ENCODE measurements around the gene PPP2R3C.
"Not testable (repeated sequence)": the region's sequence is repeated elsewhere in the genome, so short reads cannot be mapped to it uniquely, and the experiment has no call there.

Gene PPP2R3C

GRCh38 chr14:35068238-35069012 is 53.4 kb downstream of the PPP2R3C start:
- Mint-ChIP-seq H3K9me3 (peaks cover 4% of the 10 kb centered on the region), H3K4me3 (no peak overlapping the region), H3K27ac (no peak overlapping the region), H3K4me1 (no peaks in the 10 kb centered on the region), H3K36me3 (ENCODE audit: low read depth) (peaks cover 50% of the 10 kb centered on the region), H3K27me3 (ENCODE audit: low read depth) (no peaks in the 10 kb centered on the region)
- TF ChIP-seq CTCF (IDR thresholded peaks at IDR 0.05; ENCODE audit: unreplicated experiment in 3 of 3), result no peak

GRCh38 chr14:35065731-35066130 is 56.1 kb downstream of the PPP2R3C start:
- H3K4me3 Mint-ChIP-seq; H3K27ac Mint-ChIP-seq; H3K27me3 Mint-ChIP-seq (ENCODE audit: low read depth); H3K9me3 Mint-ChIP-seq; H3K4me1 Mint-ChIP-seq: not testable (repeated sequence)
- peaks cover 30% of the 10 kb centered on the region for H3K36me3 Mint-ChIP-seq (ENCODE audit: low read depth)

GRCh38 chr14:35061113-35061791 is 60.5 kb downstream of the PPP2R3C start:
- not testable (repeated sequence) for H3K4me1 Mint-ChIP-seq; H3K9me3 Mint-ChIP-seq; H3K27me3 Mint-ChIP-seq (ENCODE audit: low read depth); H3K27ac Mint-ChIP-seq; H3K4me3 Mint-ChIP-seq
- H3K36me3 Mint-ChIP-seq (ENCODE audit: low read depth), result peaks cover 28% of the 10 kb centered on the region

- Mint-ChIP-seq H3K4me1 (peaks cover 9% of the 10 kb centered on the region), H3K27me3 (ENCODE audit: low read depth) (no peaks in the 10 kb centered on the region), H3K9me3 (no peaks in the 10 kb centered on the region), H3K27ac (no peak overlapping the region), H3K36me3 (ENCODE audit: low read depth) (peaks cover 23% of the 10 kb centered on the region), H3K4me3 (no peak overlapping the region)
- TF ChIP-seq CTCF (IDR thresholded peaks at IDR 0.05; ENCODE audit: unreplicated experiment in 3 of 3), result no peak
Observed at GRCh38 chr14:35052637-35053036, 69.2 kb downstream of the PPP2R3C start.

- Mint-ChIP-seq H3K27ac (no peak overlapping the region), H3K36me3 (ENCODE audit: low read depth) (peaks cover 17% of the 10 kb centered on the region), H3K9me3 (no peaks in the 10 kb centered on the region), H3K27me3 (ENCODE audit: low read depth) (no peaks in the 10 kb centered on the region), H3K4me1 (peaks cover 10% of the 10 kb centered on the region), H3K4me3 (no peak overlapping the region)
- TF ChIP-seq CTCF (IDR thresholded peaks at IDR 0.05; ENCODE audit: unreplicated experiment in 3 of 3), result no peak
Observed at GRCh38 chr14:35051796-35052195, 70.0 kb downstream of the PPP2R3C start.

GRCh38 chr14:35050652-35051051 is 71.1 kb downstream of the PPP2R3C start:
- H3K36me3 Mint-ChIP-seq (ENCODE audit: low read depth), result peaks cover 13% of the 10 kb centered on the region
- H3K27ac Mint-ChIP-seq, result no peak overlapping the region
- H3K4me1 Mint-ChIP-seq, result peaks cover 14% of the 10 kb centered on the region
- H3K4me3 Mint-ChIP-seq, result no peak overlapping the region
- no peaks in the 10 kb centered on the region for H3K27me3 Mint-ChIP-seq (ENCODE audit: low read depth)
- H3K9me3 Mint-ChIP-seq, result no peaks in the 10 kb centered on the region
- no peak for TF ChIP-seq CTCF (IDR thresholded peaks at IDR 0.05; ENCODE audit: unreplicated experiment in 3 of 3)
